NCI-H82 treated with DMSO at 0.1 percent for 48 hours (cell line): ENCODE results near the gene RNH1.
"Not testable (repeated sequence)": the region's sequence is repeated elsewhere in the genome, so short reads cannot be mapped to it uniquely, and the experiment has no call there.

Experiments used
- DNase-seq: peaks from one replicate; lab custom pipeline; 2025; ENCODE audit not compliant: unreplicated experiment; lab: John Stamatoyannopoulos, UW

RNH1 gene

GRCh38 chr11:520428-521176, 13.6 kb upstream of the RNH1 start:
- no peak for DNase-seq

GRCh38 chr11:518463-519202, 11.6 kb upstream of the RNH1 start:
- no peak for DNase-seq

- not testable (repeated sequence) for DNase-seq
Observed at GRCh38 chr11:516918-517685, 10.1 kb upstream of the RNH1 start.

- DNase-seq = no peak
Observed at GRCh38 chr11:516400-516799, 9.4 kb upstream of the RNH1 start.

- no peak for DNase-seq
Observed at GRCh38 chr11:515131-515530, 8.1 kb upstream of the RNH1 start.

GRCh38 chr11:514606-515005, 7.6 kb upstream of the RNH1 start:
- no peak for DNase-seq

- DNase-seq = no peak
Observed at GRCh38 chr11:512761-513595, 5.9 kb upstream of the RNH1 start.

- DNase-seq = no peak
Observed at GRCh38 chr11:508956-509355, 1.9 kb upstream of the RNH1 start.

- DNase-seq = no peak
Observed at GRCh38 chr11:507727-508515, 879 bp upstream of the RNH1 start.

GRCh38 chr11:506238-506994, 626 bp downstream of the RNH1 start:
- peak; percentile 81 for DNase-seq

GRCh38 chr11:504994-505344, 2.1 kb downstream of the RNH1 start:
- DNase-seq = no peak

- no peak for DNase-seq
Observed at GRCh38 chr11:504053-504993, 2.7 kb downstream of the RNH1 start.

GRCh38 chr11:503179-503981, 3.7 kb downstream of the RNH1 start:
- DNase-seq = no peak

- no peak for DNase-seq
Observed at GRCh38 chr11:502288-503178, 4.5 kb downstream of the RNH1 start.

- DNase-seq = no peak
Observed at GRCh38 chr11:501683-502287, 5.3 kb downstream of the RNH1 start.

- no peak for DNase-seq
Observed at GRCh38 chr11:501001-501682, 5.9 kb downstream of the RNH1 start.
